T-helper 17 cell (primary cell): ENCODE measurements around the gene RCE1. TPM values are rescaled to one million over a fixed set of nuclear protein-coding genes. Genes with fewer than 3 reads are reported as not detected.

Experiments
- ATAC-seq: fragments of 150-1000 bp; cut with Tn5 transposase; 2 replicates; pipeline ENCODE4 v1.10.0; 2021; ENCODE audit warnings: mild to moderate bottlenecking, moderate library complexity
- DNase-seq, 3 donors: peaks; one replicate each; pipeline versions ENCODE4 v3.0.0 to v3.0.0-alpha.2; 2020 to 2021
- H3K9me3 ChIP-seq: one replicate; pipeline ENCODE4 v1.7.0; 2013; ENCODE audit warnings: low read length, mild to moderate bottlenecking; ENCODE audit not compliant: control insufficient read depth, poor library complexity, severe bottlenecking
- H3K27ac Mint-ChIP-seq: one replicate; pipeline ENCODE4 v1.8.0; 2022; ENCODE audit warnings: mild to moderate bottlenecking, moderate library complexity, mixed read lengths
- H3K27me3 Mint-ChIP-seq: one replicate; pipeline ENCODE4 v1.8.0; 2022; ENCODE audit warnings: mixed read lengths
- H3K36me3 Mint-ChIP-seq: one replicate; pipeline ENCODE4 v1.8.0; 2022; ENCODE audit warnings: low read depth, mixed read lengths
- H3K4me1 Mint-ChIP-seq: one replicate; pipeline ENCODE4 v1.8.0; 2022; ENCODE audit warnings: mild to moderate bottlenecking, mixed read lengths
- H3K4me3 Mint-ChIP-seq: one replicate; pipeline ENCODE4 v1.8.0; 2022; ENCODE audit warnings: mild to moderate bottlenecking, moderate library complexity, mixed read lengths
- total RNA-seq, 4 donors: library from RNA in 2 of 4; stranded (reverse) in 2 of 4; gene quantifications; one replicate each; pipeline ENCODE4 v1.2.3 and lab custom pipeline; 2022 to 2026

The RCE1 gene
- total RNA-seq, 2 donors from 2014 or later: 36.2 to 41.6 TPM

GRCh38 chr11:66864172-66864901 is 21.1 kb downstream of the RCE1 start:
- no peak for DNase-seq
- Mint-ChIP-seq H3K4me1 (peaks cover 7% of the 10 kb centered on the region), H3K27ac (no peak overlapping the region), H3K4me3 (no peak overlapping the region), H3K36me3 (no peaks in the 10 kb centered on the region), H3K27me3 (no peaks in the 10 kb centered on the region)
- ATAC-seq: no peak
- no peaks in the 10 kb centered on the region for H3K9me3 ChIP-seq

- H3K9me3 ChIP-seq: no peaks in the 10 kb centered on the region
- peaks cover 7% of the 10 kb centered on the region for H3K4me1 Mint-ChIP-seq
- no peaks in the 10 kb centered on the region for H3K27me3 Mint-ChIP-seq
These were observed 21.9 kb downstream of the RCE1 start for GRCh38 chr11:66864924-66865697.

GRCh38 chr11:66866007-66866406 is 22.8 kb downstream of the RCE1 start:
- Mint-ChIP-seq H3K27me3 (no peaks in the 10 kb centered on the region), H3K27ac (no peak overlapping the region), H3K36me3 (no peaks in the 10 kb centered on the region), H3K4me3 (no peak overlapping the region), H3K4me1 (peaks cover 7% of the 10 kb centered on the region)
- DNase-seq (no peak), ATAC-seq (no peak)
- no peaks in the 10 kb centered on the region for H3K9me3 ChIP-seq

More at GRCh38 chr11:66864924-66865697, 21.9 kb downstream of the RCE1 start:
- no peak for DNase-seq
- no peaks in the 10 kb centered on the region for H3K36me3 Mint-ChIP-seq
- no peak overlapping the region for H3K4me3 Mint-ChIP-seq
- H3K27ac Mint-ChIP-seq: no peak overlapping the region
- no peak for ATAC-seq

GRCh38 chr11:66866511-66866986 is 23.3 kb downstream of the RCE1 start:
- no peak overlapping the region for H3K27ac Mint-ChIP-seq
- no peaks in the 10 kb centered on the region for H3K36me3 Mint-ChIP-seq
- no peak for ATAC-seq
- DNase-seq: no peak
- no peak overlapping the region for H3K4me3 Mint-ChIP-seq
- H3K4me1 Mint-ChIP-seq: peaks cover 7% of the 10 kb centered on the region
- no peaks in the 10 kb centered on the region for H3K27me3 Mint-ChIP-seq
- no peaks in the 10 kb centered on the region for H3K9me3 ChIP-seq

- Mint-ChIP-seq H3K27me3 (no peaks in the 10 kb centered on the region), H3K27ac (no peak overlapping the region), H3K4me3 (no peak overlapping the region), H3K36me3 (no peaks in the 10 kb centered on the region), H3K4me1 (peaks cover 7% of the 10 kb centered on the region)
- H3K9me3 ChIP-seq: no peaks in the 10 kb centered on the region
- no peak for ATAC-seq
- DNase-seq: no peak
These were observed 24.3 kb downstream of the RCE1 start for GRCh38 chr11:66867425-66868040.

GRCh38 chr11:66868082-66868725 is 25.0 kb downstream of the RCE1 start:
- ATAC-seq: no peak
- no peak overlapping the region for H3K4me3 Mint-ChIP-seq
- DNase-seq: no peak

GRCh38 chr11:66868726-66869566 is 25.7 kb downstream of the RCE1 start:
- Mint-ChIP-seq H3K4me3 (no peak overlapping the region), H3K27ac (no peak overlapping the region), H3K36me3 (no peaks in the 10 kb centered on the region), H3K4me1 (peaks cover 7% of the 10 kb centered on the region), H3K27me3 (no peaks in the 10 kb centered on the region)
- no peaks in the 10 kb centered on the region for H3K9me3 ChIP-seq
- ATAC-seq: peak; percentile 99
- DNase-seq: peak; percentile 59 to 63 (median 60)

More at GRCh38 chr11:66868082-66868725, 25.0 kb downstream of the RCE1 start:
- no peaks in the 10 kb centered on the region for H3K9me3 ChIP-seq
- Mint-ChIP-seq H3K36me3 (no peaks in the 10 kb centered on the region), H3K27ac (no peak overlapping the region), H3K4me1 (peaks cover 7% of the 10 kb centered on the region), H3K27me3 (no peaks in the 10 kb centered on the region)

- no peak for DNase-seq
- H3K36me3 Mint-ChIP-seq: peaks cover 2% of the 10 kb centered on the region
- H3K4me3 Mint-ChIP-seq: no peak overlapping the region
- H3K9me3 ChIP-seq: no peaks in the 10 kb centered on the region
- no peaks in the 10 kb centered on the region for H3K27me3 Mint-ChIP-seq
- no peak for ATAC-seq
- H3K4me1 Mint-ChIP-seq: peaks cover 4% of the 10 kb centered on the region
- no peak overlapping the region for H3K27ac Mint-ChIP-seq
These were observed 26.3 kb downstream of the RCE1 start for GRCh38 chr11:66869567-66869870.

- H3K27ac Mint-ChIP-seq: no peak overlapping the region
- H3K36me3 Mint-ChIP-seq: peaks cover 2% of the 10 kb centered on the region
- no peak for DNase-seq
- H3K4me3 Mint-ChIP-seq: no peak overlapping the region
- peaks cover 4% of the 10 kb centered on the region for H3K4me1 Mint-ChIP-seq
- no peak for ATAC-seq
- no peaks in the 10 kb centered on the region for H3K27me3 Mint-ChIP-seq
- H3K9me3 ChIP-seq: no peaks in the 10 kb centered on the region
These were observed 26.9 kb downstream of the RCE1 start for GRCh38 chr11:66870131-66870530.

- Mint-ChIP-seq H3K36me3 (peaks cover 2% of the 10 kb centered on the region), H3K4me3 (no peak overlapping the region), H3K27ac (no peak overlapping the region), H3K27me3 (no peaks in the 10 kb centered on the region), H3K4me1 (peaks cover 4% of the 10 kb centered on the region)
- H3K9me3 ChIP-seq: no peaks in the 10 kb centered on the region
- no peak for ATAC-seq
- no peak for DNase-seq
These were observed 27.6 kb downstream of the RCE1 start for GRCh38 chr11:66870616-66871520.

GRCh38 chr11:66871521-66871901 is 28.3 kb downstream of the RCE1 start:
- no peaks in the 10 kb centered on the region for H3K9me3 ChIP-seq
- DNase-seq (no peak), ATAC-seq (no peak)
- Mint-ChIP-seq H3K4me1 (peaks cover 4% of the 10 kb centered on the region), H3K4me3 (no peak overlapping the region), H3K36me3 (peaks cover 2% of the 10 kb centered on the region), H3K27ac (no peak overlapping the region), H3K27me3 (no peaks in the 10 kb centered on the region)

- Mint-ChIP-seq H3K36me3 (peaks cover 2% of the 10 kb centered on the region), H3K4me1 (no peaks in the 10 kb centered on the region), H3K27ac (no peak overlapping the region), H3K4me3 (no peak overlapping the region), H3K27me3 (no peaks in the 10 kb centered on the region)
- ATAC-seq (no peak), DNase-seq (no peak)
- no peaks in the 10 kb centered on the region for H3K9me3 ChIP-seq
These were observed 31.0 kb downstream of the RCE1 start for GRCh38 chr11:66874232-66874631.
